IPS DF 4.7 (cell line): ENCODE results near the gene TSSK6.

ENCODE experiments used
- DNase-seq: peaks from one replicate; pipeline ENCODE4 v3.0.0-alpha.2; 2013; ENCODE audit warnings: low spot score; ENCODE audit errors: extremely low read depth

TSSK6 gene

DNA sequence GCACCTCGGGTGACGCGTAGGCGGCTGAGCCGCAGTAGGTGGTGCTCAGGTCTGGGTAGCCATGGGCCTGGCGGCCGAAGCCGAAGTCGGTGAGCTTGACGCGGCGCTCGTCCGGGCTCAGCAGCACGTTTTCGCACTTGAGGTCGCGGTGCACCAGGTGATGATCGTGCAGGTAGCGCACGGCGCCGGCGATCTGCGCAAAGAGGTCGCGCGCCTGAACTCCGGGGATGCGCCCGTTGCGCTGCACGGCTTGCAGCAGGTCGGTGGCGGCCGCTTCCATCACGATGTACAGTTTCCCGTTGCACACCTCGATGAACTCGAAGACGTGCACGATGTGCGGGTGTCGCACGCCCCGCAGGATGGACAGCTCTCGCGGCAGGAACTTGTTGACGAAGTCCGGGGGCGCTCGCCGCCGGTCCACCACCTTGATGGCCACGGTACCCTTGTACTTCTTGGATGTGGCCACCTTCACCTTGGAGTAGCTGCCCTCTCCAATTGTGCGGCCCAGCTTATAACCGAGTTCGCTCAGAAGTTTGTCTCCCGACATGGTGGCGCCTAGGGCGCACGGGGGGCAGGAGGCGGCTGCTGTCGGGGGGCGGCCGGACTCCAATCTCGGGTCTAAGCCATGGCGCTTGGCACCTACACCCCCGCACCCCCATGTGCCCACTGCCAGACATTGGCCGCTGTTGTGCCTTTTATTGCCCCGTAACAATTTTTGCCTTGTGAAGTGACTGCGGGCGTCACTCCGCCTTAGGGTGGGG is at the start of gene TSSK6:
Gene TSSK6, minus strand, starts transcription at position 668 of the 761 bp plus-strand sequence. Its CDS starts 121 bp downstream, at position 547.
- DNase-seq, result no peak

DNA sequence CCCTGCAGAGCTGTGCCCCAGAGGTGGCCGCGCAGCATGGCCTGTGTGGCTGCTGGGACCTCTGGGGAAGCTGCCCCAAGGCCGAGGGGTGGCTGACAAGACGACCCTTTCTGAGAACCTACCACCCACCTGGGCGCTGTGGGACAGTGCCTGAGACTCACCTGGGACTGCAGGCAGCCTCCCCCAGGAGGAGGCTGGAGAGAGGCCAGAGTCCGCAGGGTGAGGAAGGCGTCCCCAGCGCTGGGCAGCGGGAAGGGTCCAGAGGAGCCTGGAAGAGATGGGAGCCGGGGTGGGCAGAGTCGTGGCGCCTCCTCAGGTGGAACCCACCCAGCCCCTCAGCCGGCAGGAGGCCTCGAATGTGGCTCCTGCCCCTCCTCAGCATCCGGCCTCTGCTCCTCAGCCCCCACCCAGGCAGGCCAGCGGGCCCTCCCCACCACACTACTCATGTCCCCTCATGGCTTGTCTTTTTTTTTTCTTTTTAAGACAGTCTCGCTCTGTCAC is 48.0 kb upstream of the TSSK6 start:
- no peak for DNase-seq

DNA sequence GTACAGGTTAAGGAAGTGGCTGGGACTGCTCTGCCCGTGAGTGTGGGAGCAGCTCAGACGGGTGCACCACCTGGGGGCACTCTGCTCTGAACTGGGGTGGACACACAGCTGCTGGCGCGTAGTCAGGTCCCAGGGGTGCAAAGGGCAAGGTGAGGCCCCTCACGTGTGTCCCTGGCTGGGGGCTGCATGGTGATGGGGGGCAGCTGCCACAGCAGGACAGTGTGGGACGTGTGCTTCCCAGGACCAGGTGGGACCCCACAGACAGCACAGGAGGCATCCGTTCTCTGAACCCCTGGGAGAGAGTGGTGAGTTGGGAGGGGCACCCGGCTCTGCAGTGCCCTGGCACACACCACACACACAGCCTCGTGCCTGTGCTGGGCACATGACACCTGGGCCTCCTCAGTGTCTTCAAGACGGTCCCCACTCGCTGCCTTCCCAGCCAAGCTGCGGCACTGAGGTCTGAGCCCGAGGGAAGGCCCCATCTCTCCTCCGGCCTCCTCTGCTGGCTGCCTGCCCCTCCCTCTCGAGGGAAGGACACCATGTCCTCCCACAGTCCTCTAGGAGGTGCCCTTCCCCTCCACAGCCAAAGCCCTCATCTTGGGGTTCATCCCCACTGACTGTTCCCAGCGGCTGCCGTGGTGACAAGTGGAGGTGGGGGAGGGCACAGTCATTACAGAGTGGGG is 47.5 kb upstream of the TSSK6 start:
- no peak for DNase-seq

DNA sequence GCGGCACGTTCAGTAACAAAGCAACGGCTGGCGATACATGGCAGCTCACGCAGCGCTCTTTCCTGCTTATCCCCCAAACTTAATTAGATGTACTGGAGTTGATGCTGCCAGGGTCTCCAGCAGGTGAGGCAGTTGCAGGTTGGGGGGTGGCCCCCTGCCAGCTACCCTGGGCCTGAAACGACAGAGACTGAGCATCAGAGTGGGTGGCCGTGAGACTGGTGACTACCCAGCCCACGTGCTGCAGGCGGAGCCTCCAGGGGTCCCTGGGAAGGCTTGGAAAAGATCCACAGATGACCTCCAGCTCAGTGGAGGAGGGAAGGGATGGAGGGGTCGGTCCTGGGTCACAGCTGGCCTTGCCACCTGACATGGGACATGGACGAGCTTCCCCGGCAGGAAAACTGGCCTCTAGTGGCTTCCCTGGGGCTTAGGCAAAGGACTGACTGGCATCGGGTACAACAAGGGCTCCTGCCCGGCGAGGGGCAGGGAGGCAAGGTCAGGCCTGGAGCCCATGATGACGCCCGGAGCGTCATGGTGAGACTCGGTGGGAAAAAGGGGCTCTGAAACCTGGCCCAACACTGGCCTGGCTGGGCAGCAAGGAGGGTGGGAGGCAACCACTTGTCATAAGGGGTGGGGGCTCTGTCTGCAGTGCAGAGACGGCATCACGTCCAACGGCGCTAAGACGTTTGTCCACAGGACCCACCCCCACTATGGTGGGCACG is 46.8 kb upstream of the TSSK6 start:
- DNase-seq, result no peak

DNA sequence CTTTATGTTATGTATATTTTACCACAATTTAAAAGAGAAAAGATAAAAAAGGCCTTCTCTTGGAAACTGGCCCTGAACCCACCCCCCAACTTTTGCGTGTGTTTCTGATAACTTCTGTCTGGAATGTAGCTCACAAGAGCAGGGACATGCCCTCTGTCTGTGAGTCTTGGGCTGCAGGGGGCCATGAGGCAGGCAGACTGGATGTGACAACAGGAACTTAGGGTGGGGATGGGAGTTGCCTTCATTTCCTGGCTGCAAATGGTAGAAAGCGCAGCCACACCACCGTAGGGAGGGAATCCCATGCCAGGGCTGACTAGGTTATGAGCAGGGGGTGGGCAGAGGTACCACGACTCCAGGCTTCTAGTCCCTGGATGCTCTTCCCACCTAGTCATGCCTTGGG is 44.6 kb upstream of the TSSK6 start:
- no peak for DNase-seq

DNA sequence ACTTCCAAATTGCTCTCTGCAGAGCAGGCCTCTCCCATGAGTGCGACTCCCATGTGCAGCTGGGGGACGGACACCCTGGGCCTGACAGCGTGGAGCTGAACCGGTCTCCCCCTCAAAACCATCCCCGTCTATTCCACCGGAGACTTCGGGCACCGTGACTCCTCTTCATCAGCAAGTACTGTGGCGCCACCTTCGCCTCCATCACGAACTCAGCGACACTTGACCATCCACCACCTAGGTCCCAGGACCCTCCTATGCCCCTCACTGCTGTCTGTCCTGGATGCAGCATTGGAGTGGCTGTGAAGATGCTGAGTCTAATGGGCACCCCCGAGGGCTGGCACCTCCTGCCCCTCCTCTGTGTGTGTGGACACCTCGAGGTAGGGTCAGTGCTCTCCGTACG is 43.3 kb upstream of the TSSK6 start:
- DNase-seq, result no peak

DNA sequence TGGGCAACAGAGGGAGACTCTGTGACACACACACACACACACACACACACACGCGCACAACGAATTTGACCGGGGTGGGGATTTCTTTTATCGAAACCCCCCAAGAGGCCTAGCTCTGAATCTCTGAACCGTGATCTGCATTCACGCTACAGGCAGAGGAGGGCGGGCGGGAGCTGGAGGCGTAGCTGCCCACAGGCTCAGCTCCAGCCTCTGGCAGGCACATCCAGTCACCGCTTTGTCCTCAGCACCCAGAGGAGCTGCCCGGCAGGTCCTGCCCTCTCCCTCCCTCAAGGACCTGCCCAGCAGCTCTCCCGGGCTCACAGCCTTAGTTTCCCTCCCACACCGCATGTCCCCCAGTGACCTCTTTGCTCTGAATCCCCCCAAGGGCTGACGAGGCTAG is 42.7 kb upstream of the TSSK6 start:
- no peak for DNase-seq

DNA sequence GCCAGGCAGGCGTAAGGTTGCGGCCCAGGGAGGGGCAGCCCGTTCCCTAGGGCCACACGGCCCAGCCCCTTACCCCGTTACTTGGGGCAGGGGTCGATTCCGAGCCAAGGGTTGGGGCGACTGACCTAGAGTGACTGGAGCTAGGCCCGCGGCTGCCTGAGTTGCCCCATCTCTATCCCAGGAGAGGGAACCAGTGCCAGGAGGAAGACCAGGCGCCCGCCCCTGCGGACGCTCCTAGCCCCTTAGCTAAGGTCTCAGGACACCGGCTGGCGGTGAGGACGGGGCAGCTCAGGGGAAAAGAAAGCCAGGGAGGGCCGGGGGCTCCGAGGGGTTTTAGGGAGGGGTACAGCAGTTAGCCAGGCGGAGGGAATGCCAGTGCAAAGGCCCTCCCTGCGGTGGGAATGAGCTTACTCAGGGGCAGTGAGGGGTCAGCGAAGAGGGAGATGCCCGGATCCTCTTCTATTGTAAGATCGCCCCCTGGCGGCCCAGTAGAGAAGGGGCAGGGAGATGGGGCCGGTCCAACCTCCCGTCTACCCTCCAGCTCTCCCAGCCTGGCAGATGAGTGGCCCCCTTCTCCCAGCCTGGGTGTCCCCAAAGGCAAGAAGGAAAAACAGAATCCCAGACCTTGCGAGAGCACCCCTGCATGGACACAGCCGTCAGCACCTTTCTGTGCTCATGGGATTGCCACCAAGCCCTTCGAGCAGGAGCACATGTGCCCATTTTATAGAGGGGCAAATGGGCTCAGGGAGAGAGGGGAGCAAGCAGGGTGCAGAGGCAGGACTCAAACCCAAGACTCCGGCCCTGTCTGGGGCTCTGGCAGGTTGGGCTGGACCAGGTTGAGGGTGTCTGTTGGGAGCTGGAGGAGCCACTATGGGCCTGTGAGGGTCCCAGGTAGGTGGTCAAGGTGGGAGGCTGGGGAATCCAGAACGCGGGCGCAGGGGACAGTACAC is 39.0 kb upstream of the TSSK6 start:
- no peak for DNase-seq

DNA sequence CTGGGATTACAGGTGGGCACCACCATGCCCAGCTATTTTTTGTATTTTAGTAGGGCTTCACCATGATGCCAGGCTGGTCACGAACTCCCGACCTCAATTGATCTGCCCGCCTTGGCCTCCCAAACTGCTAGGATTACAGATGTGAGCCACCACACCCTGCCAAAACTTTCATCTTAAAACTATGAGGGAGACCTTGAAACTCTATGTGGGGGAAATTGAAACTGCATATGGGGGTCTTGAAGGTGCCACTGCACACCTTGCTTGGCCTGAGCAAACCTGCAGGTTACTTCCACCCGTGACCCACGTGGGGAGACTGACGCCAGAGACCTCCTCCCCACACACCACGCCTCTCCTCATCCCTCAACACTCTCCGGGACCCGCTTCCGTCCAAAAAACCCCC is 38.3 kb upstream of the TSSK6 start:
- DNase-seq, result no peak

DNA sequence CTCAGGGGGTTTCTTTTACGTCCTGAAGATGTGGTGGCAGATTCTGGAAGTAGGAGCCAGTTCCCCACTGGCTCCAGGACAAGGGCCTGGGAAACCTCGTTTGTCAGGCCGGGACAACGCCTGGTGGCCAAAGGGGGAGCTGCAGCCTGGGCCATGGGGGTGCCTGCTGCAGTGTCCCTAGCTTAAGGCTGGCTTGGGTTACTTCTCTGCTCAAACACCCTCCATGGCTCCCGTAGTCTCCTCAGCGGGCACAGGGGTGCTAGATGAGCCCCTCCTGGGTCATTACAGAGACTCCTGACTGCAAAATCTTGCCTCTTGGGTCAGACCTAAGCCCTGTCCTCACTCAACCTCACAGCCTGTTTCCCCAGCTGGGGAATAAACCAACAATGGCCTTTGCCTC is 37.5 kb upstream of the TSSK6 start:
- no peak for DNase-seq

DNA sequence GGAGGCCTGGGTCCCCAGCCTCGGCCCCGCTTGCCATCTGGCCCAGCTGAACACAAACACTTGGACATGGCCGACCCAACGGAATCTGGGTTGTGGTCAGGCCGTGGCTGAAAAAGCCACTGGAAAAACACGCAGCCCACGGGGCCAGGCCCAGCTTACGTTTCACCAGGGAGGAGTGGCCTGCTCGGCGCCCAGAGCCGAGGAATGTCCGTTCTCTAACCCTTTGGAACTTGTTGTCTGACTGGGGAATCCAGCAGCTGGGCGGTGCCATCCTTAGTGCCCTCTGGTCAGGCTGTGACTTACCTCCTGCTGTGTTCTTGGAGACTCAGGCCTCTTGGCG is 36.5 kb upstream of the TSSK6 start:
- no peak for DNase-seq

DNA sequence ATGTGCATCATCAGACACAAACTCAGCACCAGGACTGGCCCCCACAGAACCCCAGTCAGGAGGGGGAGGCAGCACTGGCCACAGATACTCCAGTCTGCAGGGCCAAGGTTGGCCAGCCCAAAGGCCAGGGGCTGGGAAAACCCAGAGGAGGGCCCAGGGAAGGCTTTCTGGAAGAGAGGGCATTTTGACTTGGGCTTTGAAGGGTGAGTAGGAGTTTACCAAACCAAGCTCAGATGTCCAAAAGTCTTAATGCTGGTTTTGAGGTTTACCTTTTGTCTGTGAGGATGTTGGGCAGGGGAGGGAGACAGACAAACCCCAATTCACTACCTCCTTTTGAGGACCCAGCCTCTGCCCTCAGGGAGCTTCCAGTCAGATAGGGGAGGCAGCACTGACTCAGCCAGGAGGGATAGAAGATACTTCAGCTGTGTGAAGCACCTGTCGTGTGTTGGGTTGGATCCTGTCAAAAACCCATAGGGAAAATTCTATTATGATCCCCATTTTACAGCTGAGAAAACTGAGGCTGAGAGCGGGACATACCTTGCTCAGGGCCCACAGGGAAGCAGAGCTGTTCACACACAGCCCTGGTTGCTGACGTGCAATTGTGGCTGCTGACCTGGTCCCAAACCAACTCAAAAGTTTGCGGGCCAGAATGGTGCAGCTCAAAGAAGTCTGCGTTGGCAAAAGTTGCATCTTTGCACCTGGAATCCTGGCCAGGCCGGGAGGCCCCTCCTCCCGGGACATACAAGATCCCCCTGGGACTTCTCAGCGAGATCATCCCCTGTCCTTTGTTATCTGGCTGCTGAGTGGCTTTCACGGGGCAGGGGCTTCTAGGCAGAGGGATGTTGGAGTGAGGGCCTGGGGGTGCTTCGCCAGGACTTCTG is 35.9 kb upstream of the TSSK6 start:
- DNase-seq, result no peak

DNA sequence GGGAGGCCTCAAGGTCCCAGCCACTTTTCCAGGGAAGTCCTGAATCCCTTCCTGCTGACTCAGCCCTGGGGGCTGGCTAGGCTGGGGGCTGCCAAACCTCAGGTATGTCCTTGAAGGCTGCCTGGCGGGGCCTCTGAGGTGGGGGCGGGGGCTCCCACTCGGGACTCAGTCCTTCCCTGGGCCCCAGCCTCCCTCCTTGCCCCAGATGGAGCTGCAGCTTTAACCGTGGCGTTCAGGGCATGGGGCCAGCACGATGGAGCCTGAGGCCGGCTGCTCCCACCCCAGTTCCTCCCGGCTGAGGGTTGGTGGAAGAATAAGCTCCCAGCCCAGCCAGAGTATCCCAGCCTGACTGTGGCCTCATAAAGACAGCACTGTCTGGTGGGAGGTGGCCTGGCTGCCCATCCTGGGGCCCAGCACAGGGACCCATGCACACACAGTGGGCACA is 35.2 kb upstream of the TSSK6 start:
- DNase-seq, result no peak

DNA sequence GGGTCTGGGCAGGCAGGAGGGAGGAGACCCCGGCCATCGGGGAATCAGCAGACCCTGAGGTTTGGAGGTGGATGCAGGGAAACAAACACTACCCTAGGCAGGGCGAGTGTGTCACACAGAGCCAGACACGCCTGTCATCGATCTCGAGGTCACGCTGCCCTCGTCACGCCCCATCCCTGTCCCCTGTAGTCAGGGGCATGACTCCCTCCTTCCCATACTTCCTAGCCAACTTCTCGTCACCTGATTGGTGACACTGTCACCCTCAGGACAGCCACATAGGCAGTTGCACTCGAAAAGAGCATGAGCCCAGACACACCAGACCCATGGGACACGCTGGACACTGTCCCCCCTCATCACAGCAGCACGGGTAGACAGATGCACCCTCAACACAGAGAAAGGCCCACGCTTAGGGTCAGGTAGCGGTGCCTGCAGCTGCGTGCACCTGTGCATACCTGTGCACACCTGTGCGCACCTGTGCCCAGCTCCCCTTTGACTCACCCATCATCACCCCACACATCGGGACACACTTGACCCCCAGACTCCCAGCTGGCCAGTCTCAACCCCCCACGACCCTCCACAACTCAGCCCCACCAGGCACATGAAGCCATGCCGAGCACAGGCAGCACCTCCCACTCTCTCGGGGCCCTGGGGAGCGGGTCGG is 34.6 kb upstream of the TSSK6 start:
- DNase-seq, result no peak

DNA sequence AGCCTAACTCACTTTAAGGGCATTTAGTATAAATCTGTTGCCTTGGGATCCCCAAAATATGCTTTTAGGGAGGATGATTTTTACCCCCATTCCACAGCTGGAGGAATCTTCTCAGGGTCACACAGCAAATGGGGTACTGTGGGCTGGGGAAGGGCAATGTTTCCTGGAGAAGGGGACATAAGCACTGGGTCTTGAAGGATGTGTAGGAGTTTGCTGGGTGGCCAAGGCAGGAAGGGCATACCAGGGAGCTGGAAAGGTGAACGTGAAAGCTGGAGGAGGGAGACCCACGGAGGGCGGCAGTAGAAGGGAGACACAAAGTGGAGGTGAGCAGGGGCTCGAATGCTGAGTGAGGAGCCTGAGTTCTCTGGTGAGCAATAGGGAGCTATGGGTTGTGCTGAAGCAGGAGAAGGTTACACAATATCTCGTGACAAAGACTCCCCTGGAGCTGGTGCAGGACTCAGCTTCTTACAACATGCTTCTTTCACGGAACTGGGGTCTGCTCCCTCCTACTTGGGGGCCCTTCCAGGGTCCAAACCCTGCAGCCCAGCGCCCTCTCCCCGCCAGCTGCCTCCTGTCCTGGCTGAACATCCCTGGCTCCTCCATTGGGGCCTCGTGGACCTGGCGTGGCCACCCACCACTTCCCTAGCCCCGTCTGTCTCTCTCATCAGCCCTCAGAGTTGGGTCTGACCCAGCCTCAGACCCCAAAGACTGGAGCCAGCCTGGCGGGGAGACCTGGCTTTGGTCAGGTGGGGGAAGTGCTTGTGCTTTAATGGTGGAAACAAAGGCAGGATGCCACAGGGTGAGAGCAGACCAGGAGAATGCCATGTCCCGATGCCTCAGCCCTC is 33.8 kb upstream of the TSSK6 start:
- no peak for DNase-seq

DNA sequence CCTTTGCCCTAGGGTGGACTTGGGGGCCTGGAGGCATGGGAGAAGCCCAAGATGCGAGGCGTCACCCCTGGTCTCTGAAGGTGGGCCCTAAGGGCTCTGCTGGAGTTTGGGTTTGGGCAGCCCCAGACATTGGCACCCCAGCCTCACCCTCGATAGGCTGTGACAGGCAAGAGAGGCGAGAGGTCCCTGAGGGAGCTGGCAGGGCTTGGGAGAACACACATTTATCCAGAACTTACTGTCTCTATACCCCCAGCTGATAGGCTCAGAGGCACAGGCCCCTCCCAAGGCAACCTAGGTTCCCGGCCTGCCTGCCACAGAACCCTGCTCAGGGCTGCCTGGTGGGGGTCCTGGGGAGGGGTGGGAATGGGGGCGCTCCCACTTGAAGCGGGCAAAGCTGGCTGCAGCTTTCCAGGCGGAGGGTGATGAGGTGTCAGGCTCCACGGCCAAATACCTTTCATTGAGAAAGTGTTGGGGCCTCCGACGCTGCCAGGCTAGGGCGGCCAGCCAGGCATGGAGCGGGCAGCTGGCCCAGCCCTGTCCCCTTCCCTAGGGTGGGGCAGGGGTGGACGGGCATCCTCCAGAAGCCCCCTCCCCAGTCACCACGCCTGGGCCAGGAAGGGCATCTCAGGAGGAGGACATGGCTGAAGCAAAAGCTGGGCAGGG is 32.5 kb upstream of the TSSK6 start:
- DNase-seq, result no peak

DNA sequence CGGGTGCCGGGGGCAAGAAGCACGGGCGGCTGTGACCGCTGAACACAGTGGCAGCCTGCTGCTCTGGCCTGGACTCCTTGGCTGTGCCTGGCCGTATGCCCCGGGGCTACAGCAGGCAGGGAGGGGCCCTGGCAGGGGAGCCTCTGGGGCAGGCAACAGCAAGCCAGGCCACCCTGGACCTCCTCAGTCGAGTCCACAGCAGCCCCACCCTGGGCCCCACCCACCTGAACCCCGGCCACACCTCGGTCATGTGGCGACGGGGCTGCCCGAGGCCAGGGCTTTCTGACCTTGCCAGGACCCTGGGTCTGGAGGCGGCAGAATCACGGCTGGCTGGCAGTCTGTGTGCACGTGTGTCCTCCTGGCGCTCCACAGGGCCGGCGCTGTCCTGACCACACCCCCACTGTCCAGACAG is 31.4 kb upstream of the TSSK6 start:
- no peak for DNase-seq

DNA sequence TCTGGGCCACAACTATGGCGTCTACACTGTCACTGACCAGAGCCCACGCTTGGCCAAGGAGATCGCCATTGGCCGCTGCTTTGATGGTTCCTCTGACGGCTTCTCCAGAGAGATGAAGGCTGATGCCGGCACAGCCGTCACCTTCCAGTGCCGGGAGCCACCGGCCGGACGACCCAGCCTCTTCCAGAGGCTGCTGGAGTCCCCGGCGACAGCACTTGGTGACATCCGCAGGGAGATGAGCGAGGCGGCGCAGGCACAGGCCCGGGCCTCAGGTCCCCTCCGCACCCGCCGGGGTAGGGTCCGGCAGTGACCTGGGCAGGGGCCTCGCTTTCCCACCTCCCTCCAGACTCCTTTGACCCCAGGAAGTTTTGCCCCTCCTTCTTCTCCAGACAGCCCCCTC is 30.4 kb upstream of the TSSK6 start:
- no peak for DNase-seq
